Panc1 (cell line): Measurements from ENCODE around the gene GPATCH11. TPM values are rescaled to one million over a fixed set of nuclear protein-coding genes. Genes with fewer than 3 reads are reported as not detected.

Source experiments
- ATAC-seq: fragments of 200-7000 bp; cut with Tn5 transposase; 2 replicates; pipeline ENCODE4 v1.9.1; 2020; ENCODE audit warnings: mild to moderate bottlenecking, moderate library complexity
- BruUV-seq: library from RNA; stranded (reverse); fragments of 400-500 nt; replicated peaks from 2 replicates; lab custom pipeline; 2021; lab: Mats Ljungman, UMichigan
- CTCF ChIA-PET: fragments of 300-600 bp; sonication (Branson Sonifier 250); formaldehyde crosslinking; loops from one replicate; lab custom pipeline; 2022; ENCODE audit warnings: antibody characterized with exemption; lab: Charles Lee
- POLR2A ChIA-PET: fragments of 300-600 bp; sonication (Branson Sonifier 250); formaldehyde crosslinking; loops from one replicate; lab custom pipeline; 2022; ENCODE audit warnings: antibody characterized with exemption; lab: Charles Lee
- DNase-seq: peaks from one replicate; pipeline ENCODE4 v3.0.0-alpha.2; 2010; ENCODE audit warnings: low read depth, low spot score
- H3K27ac ChIP-seq: 2 replicates; pipeline ENCODE4 v1.5.1; 2011; ENCODE audit warnings: mild to moderate bottlenecking, low read length, inconsistent platforms
- H3K27me3 ChIP-seq: fragments of 200-500 bp; sonication (Bioruptor generic); 2 replicates; pipeline ENCODE4 v1.6.0; 2014; ENCODE audit warnings: low read length, inconsistent platforms; ENCODE audit not compliant: control insufficient read depth, insufficient read depth
- H3K36me3 ChIP-seq: fragments of 200-500 bp; sonication (Bioruptor generic); 2 replicates; pipeline ENCODE4 v1.5.1; 2014; ENCODE audit warnings: inconsistent platforms, mild to moderate bottlenecking, low read length, moderate library complexity; ENCODE audit not compliant: control insufficient read depth, insufficient read depth
- H3K4me1 ChIP-seq: 2 replicates; pipeline ENCODE4 v1.5.1; 2011; ENCODE audit warnings: inconsistent platforms, mild to moderate bottlenecking, low read length, moderate library complexity; ENCODE audit not compliant: control insufficient read depth, insufficient read depth
- H3K4me3 ChIP-seq, 2 experiments: 2 replicates each; pipeline ENCODE4 v1.5.1; 2011 to 2012; ENCODE audit warnings: low read depth in 2 of 2, low read length in 2 of 2, mild to moderate bottlenecking in 2 of 2, inconsistent platforms in 1 of 2, moderate library complexity in 1 of 2
- H3K9me3 ChIP-seq: fragments of 200-500 bp; sonication (Bioruptor generic); 2 replicates; pipeline ENCODE4 v1.5.1; 2014; ENCODE audit warnings: low read depth, mild to moderate bottlenecking, inconsistent platforms, low read length, moderate library complexity; ENCODE audit not compliant: control insufficient read depth, insufficient read depth
- CTCF ChIP-seq: fragments of 450-650 bp; IDR thresholded peaks from 2 replicates; pipeline ENCODE4 v1.5.1; 2017; ENCODE audit warnings: mild to moderate bottlenecking
- POLR2AphosphoS5 ChIP-seq: IDR thresholded peaks from 2 replicates; pipeline ENCODE4 v1.6.1; 2012; ENCODE audit warnings: mild to moderate bottlenecking, low read depth, low read length, moderate library complexity
- REST ChIP-seq, 2 experiments: IDR thresholded peaks; 2 replicates each; pipeline ENCODE4 v1.6.1; 2011 to 2012; ENCODE audit warnings: low read depth in 2 of 2, control low read depth in 1 of 2, low read length in 1 of 2, mild to moderate bottlenecking in 1 of 2, moderate library complexity in 1 of 2; ENCODE audit not compliant: insufficient read depth in 1 of 2
- SIN3A ChIP-seq: IDR thresholded peaks from 2 replicates; pipeline ENCODE4 v1.6.1; 2012; ENCODE audit warnings: low read depth, mild to moderate bottlenecking, low read length, moderate library complexity, borderline replicate concordance; ENCODE audit not compliant: insufficient read depth
- TCF7L2 ChIP-seq: IDR thresholded peaks from 2 replicates; pipeline ENCODE4 v1.6.1; 2011; ENCODE audit warnings: mild to moderate bottlenecking, low read depth, low read length, inconsistent platforms
- in situ Hi-C: cut with HindIII; loops from 2 replicates; pipeline ENCODE4 v1.10.0; 2016; ENCODE audit warnings: low sequenced_read_pairs, low pct_unique_long_range_greater_than_20kb
- intact Hi-C: fragments of 100-400 bp; cut with micrococcal nuclease; formaldehyde crosslinking; loops from one replicate; pipeline ENCODE4 v1.10.0; 2022; ENCODE audit not compliant: unreplicated experiment
- total RNA-seq: library from RNA; stranded (reverse); gene quantifications from one replicate; pipeline ENCODE4 v1.2.1, GENCODE V29; 2021; ENCODE audit not compliant: unreplicated experiment

GPATCH11 gene
- total RNA-seq, 1 experiment from 2014 or later: 7.1 TPM

GRCh38 chr2:37059841-37060240 lies 24.5 kb upstream of the GPATCH11 start:
- Histone ChIP-seq H3K27me3 (no peaks in the 10 kb centered on the region), H3K9me3 (no peaks in the 10 kb centered on the region), H3K36me3 (peaks cover 17% of the 10 kb centered on the region), H3K27ac (no peak overlapping the region), H3K4me1 (no peaks in the 10 kb centered on the region), H3K4me3 (no peak overlapping the region)
- ChIA-PET POLR2A (no interaction called here), CTCF (no interaction called here)
- TSS peak; percentile 48 for BruUV-seq
- in situ Hi-C loops: no loop called here
- TF ChIP-seq REST (IDR thresholded peaks at IDR 0.05; ENCODE audit: insufficient read depth in 1 of 2, low read depth in 2 of 2, low read length in 1 of 2) (no peak), CTCF (no peak), POLR2AphosphoS5 (no peak), TCF7L2 (no peak), SIN3A (no peak)
- ATAC-seq (no peak), DNase-seq (no peak)
- intact Hi-C loops: no loop called here

- Histone ChIP-seq H3K9me3 (no peaks in the 10 kb centered on the region), H3K27ac (no peak overlapping the region), H3K4me3 (no peak overlapping the region), H3K36me3 (peaks cover 17% of the 10 kb centered on the region), H3K27me3 (no peaks in the 10 kb centered on the region), H3K4me1 (no peaks in the 10 kb centered on the region)
- POLR2A ChIA-PET: no interaction called here
- DNase-seq: no peak
- no TSS peak for BruUV-seq
- in situ Hi-C loops: no loop called here
- CTCF ChIA-PET: no interaction called here
- no peak for TF ChIP-seq REST (IDR thresholded peaks at IDR 0.05; ENCODE audit: insufficient read depth in 1 of 2, low read depth in 2 of 2, low read length in 1 of 2)
- TF ChIP-seq TCF7L2: no peak
- TF ChIP-seq POLR2AphosphoS5: no peak
- no peak for TF ChIP-seq CTCF
- TF ChIP-seq SIN3A: no peak
- no peak for ATAC-seq
- intact Hi-C loops: no loop called here
These were observed 23.9 kb upstream of the GPATCH11 start for GRCh38 chr2:37060446-37060845.
